HG03045 (cell line): ENCODE results near the gene MRPL38.

Experiments used
- ATAC-seq: cut with Tn5 transposase; IDR thresholded peaks from one replicate; pipeline ENCODE4 v1.9.1; 2021; ENCODE audit warnings: mild to moderate bottlenecking, moderate library complexity; ENCODE audit not compliant: unreplicated experiment

Gene MRPL38

GRCh38 chr17:75920045-75920560 lies 15.4 kb upstream of the MRPL38 start:
- ATAC-seq, result no peak

GRCh38 chr17:75919611-75920010 lies 14.9 kb upstream of the MRPL38 start:
- no peak for ATAC-seq

- ATAC-seq, result no peak
Measured at GRCh38 chr17:75917917-75918445, 13.3 kb upstream of the MRPL38 start.

GRCh38 chr17:75917141-75917916 lies 12.6 kb upstream of the MRPL38 start:
- ATAC-seq, result no peak

- no peak for ATAC-seq
Measured at GRCh38 chr17:75915268-75915667, 10.6 kb upstream of the MRPL38 start.

GRCh38 chr17:75914643-75915267 lies 10.1 kb upstream of the MRPL38 start:
- no peak for ATAC-seq

- ATAC-seq, result no peak
Measured at GRCh38 chr17:75913537-75914210, 9.0 kb upstream of the MRPL38 start.

GRCh38 chr17:75910699-75911098 lies 6.0 kb upstream of the MRPL38 start:
- ATAC-seq, result no peak

GRCh38 chr17:75909812-75910274 lies 5.2 kb upstream of the MRPL38 start:
- no peak for ATAC-seq

- ATAC-seq, result no peak
Measured at GRCh38 chr17:75909051-75909811, 4.5 kb upstream of the MRPL38 start.

- ATAC-seq, result no peak
Measured at GRCh38 chr17:75908201-75908600, 3.5 kb upstream of the MRPL38 start.

- ATAC-seq, result no peak
Measured at GRCh38 chr17:75906143-75906884, 1.6 kb upstream of the MRPL38 start.

GRCh38 chr17:75902406-75902805 lies 2.3 kb downstream of the MRPL38 start:
- no peak for ATAC-seq

GRCh38 chr17:75901727-75902126 lies 3.0 kb downstream of the MRPL38 start:
- ATAC-seq, result no peak

- ATAC-seq, result no peak
Measured at GRCh38 chr17:75900691-75901533, 3.8 kb downstream of the MRPL38 start.

- no peak for ATAC-seq
Measured at GRCh38 chr17:75899767-75900468, 4.8 kb downstream of the MRPL38 start.

GRCh38 chr17:75899353-75899752 lies 5.3 kb downstream of the MRPL38 start:
- no peak for ATAC-seq

- ATAC-seq, result no peak
Measured at GRCh38 chr17:75898791-75899190, 5.9 kb downstream of the MRPL38 start.
